T-helper 1 cell treated with Interleukin-12 subunit alpha and Interleukin-12 subunit beta and Interleukin-4 antibody, amounts not matched to agents 30 ng/mL and 1 ng/mL, for 36 hours (primary cell): ENCODE measurements around the gene SLC25A36. TPM values are rescaled to one million over a fixed set of nuclear protein-coding genes. Genes with fewer than 3 reads are reported as not detected.

ENCODE experiments used
- intact Hi-C: fragments of 100-400 bp; cut with micrococcal nuclease; formaldehyde crosslinking; loops from one replicate; pipeline ENCODE4 v1.15.1; 2024
- total RNA-seq: library from RNA; stranded (reverse); gene quantifications from 2 replicates; pipeline ENCODE4 v1.2.3, GENCODE V29; 2022

Gene SLC25A36, protein sequence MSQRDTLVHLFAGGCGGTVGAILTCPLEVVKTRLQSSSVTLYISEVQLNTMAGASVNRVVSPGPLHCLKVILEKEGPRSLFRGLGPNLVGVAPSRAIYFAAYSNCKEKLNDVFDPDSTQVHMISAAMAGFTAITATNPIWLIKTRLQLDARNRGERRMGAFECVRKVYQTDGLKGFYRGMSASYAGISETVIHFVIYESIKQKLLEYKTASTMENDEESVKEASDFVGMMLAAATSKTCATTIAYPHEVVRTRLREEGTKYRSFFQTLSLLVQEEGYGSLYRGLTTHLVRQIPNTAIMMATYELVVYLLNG
- total RNA-seq: 37.5 and 37.9 TPM in 2 replicates

DNA sequence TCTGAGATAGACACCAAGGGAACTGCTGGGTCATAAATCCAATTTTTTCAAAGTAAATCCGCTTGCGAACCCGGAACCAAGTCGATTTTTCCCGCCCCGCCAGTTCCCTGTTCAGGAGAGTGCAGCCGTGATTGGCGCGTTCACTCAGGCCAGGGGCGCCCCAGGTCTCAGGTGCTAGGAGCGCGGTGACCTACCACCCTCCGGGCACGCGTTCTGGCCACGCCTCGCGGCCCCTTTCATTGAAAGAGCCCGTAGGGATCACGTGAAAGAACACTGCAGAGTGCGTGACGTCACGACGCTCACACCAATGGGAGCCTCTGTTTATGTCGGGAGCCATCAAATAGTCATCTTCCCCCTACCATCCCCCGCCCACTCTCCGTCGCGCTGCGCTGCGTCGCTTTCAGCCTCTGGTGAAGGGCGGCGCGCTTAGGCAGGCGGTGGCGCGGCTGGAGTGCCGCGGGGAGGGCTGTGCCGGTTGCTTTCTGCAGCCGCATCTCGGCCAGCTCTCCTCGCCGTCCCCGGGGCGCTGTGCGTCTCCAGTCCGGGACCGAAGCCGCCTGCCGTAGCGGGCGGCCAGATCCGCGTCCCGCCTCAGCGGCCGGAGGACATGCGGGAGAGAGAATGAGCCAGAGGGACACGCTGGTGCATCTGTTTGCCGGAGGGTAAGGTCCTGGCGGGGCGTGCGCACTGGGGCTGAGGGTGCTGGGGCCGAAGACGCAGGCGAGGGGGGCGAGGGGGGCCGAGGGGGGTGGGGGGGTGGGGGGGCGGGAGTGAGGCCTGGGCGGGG is at the start of gene SLC25A36:
SLC25A36 (plus strand) TSS at position 403 of the 787 bp plus-strand sequence; CDS start at position 622, 219 bp downstream.
- intact Hi-C loops: loop anchor here (1.0 to 10.0 kb wide), 18 partner anchors 15 to 1781 kb away; partner anchors contain the start of genes ATP1B3, ATR, COPB2 and NMNAT3

DNA sequence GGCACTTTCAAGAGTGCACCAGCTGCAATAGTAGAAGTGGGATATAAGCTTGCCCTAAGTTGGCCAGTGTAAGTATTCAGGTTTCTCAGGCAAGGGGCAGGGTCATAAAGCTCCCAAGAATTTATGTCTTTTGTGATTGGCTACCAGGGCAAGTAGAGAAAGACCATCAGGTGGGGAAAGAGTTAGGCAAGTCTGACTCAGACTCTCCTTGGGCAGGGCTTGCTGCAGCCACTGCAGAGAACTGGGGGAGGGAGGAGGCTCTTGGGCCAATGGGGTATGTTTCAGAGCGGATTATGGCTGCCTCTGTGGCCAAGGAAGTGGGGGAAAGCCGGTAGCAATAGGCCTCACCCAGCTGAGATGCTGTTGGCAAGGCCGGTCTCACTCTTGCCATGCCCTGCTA is 44.6 kb upstream of the SLC25A36 start:
- intact Hi-C loops: no loop called here

DNA sequence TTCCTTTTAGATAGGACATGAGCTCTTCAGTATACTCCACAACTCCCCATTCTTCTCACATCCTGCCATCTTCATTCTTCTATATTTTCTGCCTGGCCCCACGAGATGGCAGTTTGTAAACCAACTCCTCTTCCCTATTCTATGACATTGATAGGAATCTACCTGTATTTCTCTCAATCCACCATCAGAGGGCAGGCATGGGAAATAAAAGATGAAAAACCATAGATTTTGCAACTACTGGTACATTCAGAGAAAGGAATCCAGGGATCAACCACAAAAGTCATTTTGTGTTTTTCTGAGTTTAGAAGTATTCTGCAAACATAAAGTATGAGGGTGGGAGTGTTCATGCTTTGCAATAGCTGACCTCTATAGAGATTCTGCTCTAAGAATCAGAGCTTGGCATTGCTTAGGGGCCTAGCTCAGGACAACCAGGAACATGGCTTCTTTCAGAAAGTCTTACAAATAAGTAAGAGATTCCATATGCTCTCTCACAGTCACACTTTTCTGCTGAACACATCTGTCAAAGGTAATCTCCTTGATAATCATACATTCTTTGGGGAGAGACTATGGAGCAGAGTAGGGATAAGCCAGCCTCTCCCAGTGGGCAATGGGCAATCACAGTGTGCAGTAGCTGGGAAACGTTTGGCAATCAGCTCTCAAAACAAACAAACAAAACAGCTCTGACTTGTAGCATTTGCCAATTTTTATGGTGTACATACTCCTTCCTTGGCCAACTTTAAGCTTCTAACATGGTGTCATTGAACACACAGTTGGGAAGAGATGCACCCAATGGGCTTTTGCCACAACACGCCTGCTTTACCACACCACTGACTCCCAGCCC is 43.1 kb upstream of the SLC25A36 start:
- intact Hi-C loops: loop anchor here (1.0 kb wide), 5 partner anchors 43 to 358 kb away; partner anchors contain the start of gene SLC25A36

DNA sequence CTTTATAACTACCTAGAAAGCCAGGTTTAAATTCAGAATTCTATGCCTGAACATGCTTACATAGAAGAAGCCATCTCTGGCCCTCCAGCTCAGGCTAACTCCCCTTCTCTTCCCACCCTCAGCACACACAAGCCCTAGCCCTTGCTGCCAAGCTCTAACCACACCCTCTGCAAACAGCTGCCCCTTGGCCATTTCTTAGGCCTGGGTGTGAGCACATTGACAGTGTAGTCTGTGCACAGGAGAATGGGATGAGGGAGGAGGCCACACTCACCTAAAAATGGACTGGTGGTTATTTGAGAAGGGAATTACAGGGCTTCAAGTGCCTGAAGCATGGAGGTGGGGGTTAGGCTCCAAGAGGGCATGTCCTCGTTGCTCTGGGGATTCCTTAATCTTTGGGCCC is 42.3 kb upstream of the SLC25A36 start:
- intact Hi-C loops: no loop called here

DNA sequence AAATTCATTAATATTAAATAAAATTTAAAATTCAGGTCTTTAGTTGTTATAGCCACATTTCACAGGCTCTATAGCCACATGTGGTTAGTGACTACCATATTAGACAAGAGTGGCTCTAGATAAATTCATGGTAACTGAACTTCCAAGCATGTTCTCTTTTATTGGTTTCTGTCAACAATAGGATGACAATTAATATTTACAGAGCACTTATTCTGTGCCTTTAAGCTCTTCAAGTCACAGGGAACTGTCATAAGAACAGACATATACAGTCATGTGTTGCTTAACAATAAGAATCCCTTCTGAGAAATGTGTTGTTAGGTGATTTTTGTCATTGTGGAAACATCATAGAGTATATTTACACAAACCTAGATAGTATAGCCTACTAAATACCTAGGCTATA is 38.8 kb upstream of the SLC25A36 start:
- intact Hi-C loops: no loop called here

DNA sequence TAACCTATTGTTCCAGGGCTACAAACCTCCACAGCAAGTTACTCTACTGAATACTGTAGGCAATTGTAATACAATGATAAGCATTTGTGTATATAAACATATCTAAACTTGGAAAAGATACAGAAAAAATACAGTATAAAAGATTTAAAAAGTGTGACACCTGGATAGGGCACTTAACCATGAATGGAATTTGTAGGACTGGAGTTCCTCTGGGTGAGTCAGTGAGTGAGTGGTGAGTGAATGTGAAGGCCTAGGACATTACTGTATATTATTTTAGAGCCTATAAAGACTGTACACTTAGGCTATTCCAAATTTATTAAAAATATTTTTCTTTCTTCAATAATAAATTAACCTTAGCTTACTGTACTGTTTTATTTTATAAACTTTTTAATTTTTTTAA is 38.4 kb upstream of the SLC25A36 start:
- intact Hi-C loops: no loop called here

DNA sequence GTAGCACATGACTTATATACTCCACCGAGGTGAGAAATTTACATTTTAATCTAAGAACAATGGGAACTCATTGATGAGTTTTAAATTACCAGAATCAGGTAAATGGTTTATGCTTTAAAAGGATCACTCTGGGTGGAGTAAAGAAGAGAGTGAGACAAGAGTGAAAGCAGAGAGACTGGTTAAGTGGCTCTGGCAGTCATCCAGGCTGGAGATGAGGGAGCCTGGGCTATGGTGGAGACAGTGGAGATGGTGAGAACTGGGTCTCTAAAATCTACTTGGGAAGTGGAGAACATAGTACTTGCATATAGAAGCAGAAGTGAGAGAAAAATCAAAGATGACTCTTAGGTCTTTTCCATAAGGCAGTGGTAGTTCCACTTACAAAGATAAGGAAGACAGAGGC is 37.1 kb upstream of the SLC25A36 start:
- intact Hi-C loops: no loop called here

DNA sequence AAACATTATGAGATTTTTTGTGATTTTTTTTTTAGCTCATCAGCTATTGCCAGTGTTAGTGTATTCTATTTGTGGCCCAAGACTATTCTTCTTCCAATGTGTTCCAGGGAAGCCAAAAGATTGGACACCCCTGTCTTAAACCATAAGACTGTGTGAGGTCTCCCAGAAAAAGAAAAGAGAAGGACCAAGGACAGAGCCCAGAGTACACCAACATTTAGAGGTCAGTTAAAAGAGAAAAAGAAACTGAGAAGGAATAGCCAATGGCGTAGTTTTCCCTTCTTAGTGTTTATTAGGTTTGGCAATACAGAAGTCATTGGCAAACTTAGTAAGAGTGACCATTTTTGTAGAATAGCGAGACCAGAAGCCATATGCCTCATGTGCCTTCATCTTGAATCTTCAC is 36.1 kb upstream of the SLC25A36 start:
- intact Hi-C loops: no loop called here

DNA sequence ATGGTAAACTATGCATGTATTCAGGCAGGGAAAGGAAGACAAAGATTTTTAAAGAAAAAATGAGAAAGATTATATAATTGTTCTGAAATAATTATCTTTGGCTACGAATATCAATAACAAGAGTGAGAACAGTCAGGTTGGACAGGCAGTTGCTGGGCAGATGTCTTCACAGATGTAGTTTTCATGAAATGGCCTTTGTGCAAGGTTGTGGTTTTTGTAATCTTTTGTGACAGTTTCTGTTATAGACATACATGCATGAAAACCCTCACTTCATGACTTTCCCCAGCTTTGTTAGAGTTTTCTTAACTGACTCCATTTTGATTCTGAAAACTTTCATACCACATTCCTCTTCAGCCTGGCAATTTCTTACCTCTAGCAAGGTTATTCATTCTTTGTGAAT is 34.9 kb upstream of the SLC25A36 start:
- intact Hi-C loops: no loop called here

DNA sequence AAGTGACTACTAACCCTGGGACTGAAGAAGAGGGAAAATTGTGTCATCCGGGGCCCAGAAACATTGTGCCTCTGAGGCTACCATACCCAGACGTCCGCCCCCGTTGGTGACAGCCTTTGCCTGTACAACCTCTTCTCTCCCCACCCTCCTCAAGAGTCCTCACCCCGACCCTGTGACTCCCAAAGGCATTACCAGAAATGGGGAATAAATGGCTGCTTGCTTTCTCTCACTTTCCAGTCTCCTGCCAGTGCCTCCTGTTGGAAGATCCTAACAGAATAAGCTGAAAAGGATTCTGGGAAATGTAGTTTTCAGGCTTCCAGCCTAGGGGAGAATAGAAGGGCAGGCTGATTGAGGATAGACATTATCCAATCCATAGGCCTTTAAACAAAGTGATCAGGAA is 30.8 kb upstream of the SLC25A36 start:
- intact Hi-C loops: no loop called here

DNA sequence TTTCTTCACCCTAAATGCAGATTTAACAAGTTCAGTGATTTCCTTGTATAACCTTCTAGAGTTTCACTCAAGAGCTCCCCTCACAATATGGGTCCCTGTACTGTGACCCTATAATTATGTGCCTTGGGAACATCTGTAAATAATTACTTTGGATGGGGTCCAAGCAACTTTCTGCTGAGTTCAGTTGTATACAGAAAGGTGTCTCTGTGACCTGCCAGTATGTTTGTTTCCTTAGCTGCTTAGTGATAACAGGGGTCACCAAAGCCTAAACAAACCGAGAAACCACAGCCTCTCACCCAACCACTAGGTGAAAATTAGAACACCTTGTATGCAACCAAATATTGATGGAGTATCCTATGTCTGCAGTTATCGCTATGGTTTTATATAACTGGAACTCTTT is 29.8 kb upstream of the SLC25A36 start:
- intact Hi-C loops: no loop called here

DNA sequence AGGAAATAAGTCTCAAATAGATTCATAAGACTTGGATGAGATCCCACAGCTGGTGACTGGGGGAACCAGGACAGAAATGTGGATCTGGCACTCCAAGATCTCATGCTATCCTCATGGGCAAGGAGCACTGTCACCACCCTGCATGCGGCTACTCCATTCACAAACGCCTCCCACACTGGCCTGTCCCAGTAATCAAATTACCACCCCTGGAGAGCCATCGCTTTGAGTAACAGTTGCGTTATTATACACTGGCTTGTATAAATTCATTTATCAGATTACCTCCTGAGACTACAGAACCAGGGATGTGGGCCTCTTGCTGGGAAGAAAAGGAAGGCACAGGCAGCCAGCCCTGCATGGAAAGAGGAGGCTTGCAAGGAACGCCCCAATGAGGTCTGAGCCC is 27.9 kb upstream of the SLC25A36 start:
- intact Hi-C loops: no loop called here

DNA sequence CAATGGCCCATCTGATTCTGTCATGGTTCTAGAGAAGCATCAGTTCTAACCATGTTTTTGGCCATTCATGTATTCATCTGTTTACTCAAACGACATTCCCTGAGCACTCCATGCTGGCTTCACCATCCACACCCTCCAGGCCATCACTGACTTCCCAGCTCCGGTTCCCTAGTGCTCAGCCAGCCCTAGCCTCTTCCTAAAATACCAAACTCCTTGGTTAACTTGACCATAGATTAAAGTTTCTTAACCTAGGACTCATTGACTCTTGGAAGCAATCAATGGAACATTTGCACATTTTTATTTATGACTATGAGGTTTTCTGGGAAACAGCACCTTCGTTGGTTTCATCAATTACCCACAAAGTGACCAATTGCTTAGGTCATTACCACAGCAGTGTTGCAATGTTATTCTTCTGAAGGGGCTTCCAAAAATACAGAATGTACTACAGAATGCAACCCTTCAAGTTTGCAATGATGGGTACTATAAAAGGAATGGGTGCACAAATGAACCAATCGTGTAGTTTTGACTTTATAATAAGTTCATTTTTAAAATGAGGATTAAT is 27.2 kb upstream of the SLC25A36 start:
- intact Hi-C loops: no loop called here

DNA sequence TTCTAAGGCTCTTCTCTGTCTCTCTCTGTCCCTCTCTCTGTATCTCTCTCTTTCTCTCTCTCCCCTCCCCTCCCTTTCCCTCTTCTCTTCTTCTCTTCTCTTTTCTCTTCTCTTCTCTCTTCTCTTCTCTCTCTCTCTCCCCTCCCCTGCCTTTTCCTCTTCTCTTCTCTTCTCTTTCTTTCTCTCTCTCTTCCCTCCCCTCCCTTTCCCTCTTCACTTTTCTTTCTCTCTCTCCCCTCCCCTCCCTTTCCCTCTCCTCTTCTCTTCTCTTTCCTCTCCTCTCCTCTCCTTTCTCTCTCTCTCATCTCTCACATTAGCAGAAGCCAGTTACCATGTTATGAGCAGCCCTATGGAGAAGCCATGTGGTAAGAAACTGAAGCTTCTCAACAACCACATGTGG is 25.0 kb upstream of the SLC25A36 start:
- intact Hi-C loops: no loop called here

DNA sequence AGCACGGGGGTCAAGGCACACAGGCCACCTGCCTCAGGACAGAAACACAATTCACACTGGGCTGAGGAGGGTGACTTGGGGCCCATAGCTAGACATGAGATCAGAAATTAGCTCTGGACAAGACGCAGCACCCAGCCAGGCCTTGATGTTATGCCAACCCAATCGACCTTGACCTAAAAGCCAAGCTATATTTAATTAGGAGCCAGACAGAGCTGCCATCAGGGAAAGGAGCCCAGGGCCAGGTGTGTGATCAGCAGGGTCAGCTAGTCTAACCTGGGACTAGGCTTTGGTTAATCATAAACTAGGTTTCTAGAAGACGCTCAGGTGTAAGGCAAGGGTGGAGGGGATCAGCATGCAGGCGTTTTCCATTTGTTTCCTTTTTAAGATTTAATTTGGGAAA is 23.9 kb upstream of the SLC25A36 start:
- intact Hi-C loops: no loop called here

DNA sequence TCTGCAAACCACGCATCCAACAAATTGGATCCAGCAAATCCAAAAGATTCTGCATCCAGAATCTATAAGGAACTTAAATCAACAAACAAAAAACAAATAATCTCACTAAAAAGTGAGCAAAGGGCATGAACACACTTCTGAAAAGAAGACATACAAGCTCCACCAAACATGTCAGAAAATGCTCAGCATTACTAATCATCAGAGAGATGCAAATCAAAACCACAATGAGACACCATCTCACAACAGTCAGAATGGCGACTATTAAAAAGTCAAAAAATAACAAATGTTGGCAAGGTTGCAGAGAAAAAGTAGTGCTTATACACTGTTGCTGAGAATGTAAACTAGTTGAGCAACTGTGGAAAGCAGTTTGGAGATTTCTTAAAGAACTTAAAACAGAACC is 21.6 kb upstream of the SLC25A36 start:
- intact Hi-C loops: no loop called here

DNA sequence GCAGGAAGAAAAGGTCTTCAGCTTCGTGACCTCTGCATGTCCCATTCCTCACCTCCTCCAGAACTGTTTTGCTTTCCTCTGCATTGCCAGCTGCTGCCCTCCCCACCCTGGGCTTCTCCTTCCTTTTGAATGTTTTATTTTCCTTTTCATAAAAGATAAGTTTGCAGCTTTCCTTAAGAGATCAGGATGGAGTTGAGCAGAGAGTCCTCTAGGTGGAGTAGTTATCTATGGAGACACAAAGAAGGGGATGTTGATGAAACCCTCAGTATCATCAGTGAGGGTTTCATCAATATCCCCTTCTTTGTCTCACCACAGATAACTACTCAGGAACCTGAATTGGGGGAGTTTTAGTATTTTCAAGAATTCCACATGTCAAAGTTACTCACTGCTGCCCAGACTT is 19.0 kb upstream of the SLC25A36 start:
- intact Hi-C loops: loop anchor here (1.0 kb wide), 1 partner anchor 270 kb away; no protein-coding TSS in a partner anchor

DNA sequence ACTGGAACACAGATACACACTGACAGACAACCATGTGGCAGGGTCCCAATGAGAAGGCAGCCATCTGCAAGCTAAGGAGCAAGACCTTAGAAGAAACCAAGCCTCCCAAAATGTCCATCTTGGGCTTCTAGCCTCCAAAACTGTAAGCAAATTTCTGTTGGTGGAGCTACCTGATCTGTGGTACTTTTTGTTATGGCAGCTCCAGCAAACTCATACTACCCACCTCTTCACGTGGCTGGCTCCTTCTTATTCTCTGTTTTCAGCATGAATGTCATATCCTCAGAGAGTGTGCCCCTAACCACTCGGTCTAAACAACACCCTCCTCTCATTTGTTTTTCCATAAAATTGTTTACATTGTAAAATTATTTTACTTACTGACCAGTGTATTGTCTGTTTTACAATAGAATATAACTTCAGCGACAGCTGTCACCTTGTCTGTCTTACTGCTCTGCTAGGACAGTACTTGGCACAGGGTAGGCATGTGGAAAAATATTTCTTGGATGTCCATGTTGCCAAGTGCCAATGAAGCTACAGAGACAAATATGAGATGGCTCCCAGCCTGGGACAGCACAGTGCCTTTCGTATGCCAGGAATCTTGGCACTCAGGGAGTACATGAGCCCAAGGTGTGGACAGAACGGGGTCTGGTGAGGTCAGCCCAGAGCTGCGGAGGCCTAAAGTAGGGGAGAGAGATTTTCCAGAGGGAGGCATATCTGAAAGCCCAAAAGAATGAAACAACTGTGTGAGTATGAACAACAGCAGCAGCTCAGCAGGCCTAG is 17.4 kb upstream of the SLC25A36 start:
- intact Hi-C loops: no loop called here

DNA sequence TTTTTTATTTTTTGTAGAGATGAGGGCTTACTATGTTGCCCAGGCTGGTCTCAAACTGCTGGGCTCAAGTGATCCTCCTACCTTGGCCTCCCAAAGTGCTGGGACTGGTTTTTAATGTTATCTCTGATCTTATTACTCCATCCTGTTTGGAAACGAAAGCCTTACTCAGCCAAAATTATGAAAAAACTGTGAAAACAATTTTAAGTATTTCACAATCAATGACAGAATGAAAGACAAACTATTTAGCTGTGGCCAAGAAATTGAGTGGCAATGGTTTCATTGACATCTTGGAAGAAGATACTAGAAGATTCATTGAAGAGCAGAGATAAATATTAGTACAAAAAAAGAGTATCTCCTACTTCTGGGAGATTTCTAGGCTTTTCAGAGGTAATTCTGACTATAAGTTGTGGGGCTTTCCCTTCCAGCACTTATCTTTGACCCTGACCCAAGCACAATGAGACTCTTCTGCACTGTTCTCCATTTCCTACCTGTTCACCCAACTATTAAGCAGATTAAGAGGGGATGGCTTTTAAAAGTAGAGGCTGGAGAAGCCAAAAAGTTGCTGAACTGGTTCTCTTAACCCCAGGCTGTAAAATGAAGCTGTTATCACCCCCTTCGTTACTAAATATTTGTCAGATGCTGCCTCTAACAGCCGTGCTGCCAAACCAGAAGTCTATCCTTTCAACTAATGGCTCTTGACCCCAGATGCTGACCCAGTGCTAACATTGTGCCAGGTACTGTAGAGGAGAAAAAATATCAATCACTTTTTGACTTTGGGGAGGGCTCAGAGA is 14.2 kb upstream of the SLC25A36 start:
- intact Hi-C loops: no loop called here

DNA sequence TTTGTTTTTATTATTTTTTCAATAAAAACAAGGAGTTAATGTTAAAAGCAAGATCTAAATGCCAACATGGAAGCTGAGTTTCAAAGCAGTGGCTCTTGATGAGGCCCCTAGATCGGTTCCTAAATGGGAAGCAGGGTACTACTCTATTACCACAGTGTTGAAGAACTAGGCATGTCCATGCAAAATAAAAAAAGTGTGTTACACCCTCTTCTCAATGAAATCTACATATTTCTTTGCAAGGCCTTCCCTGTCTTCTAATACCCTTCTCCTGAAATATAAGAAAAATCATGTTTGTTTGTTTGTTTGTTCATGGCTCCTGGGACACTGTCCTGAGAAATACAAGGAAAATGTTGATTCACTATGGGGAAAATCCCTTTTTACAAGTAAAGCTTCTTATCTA is 12.2 kb upstream of the SLC25A36 start:
- intact Hi-C loops: no loop called here
